Retinal pigment epithelial cell (primary cell): ENCODE measurements around the gene AP3B2.

ENCODE experiments used
- DNase-seq: peaks from one replicate; pipeline ENCODE4 v3.0.0-alpha.2; 2010; ENCODE audit warnings: low read depth
- H3K4me3 ChIP-seq: 2 replicates; pipeline ENCODE4 v1.5.1; 2011; ENCODE audit warnings: mild to moderate bottlenecking, low read length, control low read depth, moderate library complexity
- CTCF ChIP-seq: conservative IDR thresholded peaks from 2 replicates; pipeline ENCODE4 v1.5.1; 2011; ENCODE audit warnings: low read depth, low read length, control low read depth, inconsistent platforms

Gene AP3B2, protein sequence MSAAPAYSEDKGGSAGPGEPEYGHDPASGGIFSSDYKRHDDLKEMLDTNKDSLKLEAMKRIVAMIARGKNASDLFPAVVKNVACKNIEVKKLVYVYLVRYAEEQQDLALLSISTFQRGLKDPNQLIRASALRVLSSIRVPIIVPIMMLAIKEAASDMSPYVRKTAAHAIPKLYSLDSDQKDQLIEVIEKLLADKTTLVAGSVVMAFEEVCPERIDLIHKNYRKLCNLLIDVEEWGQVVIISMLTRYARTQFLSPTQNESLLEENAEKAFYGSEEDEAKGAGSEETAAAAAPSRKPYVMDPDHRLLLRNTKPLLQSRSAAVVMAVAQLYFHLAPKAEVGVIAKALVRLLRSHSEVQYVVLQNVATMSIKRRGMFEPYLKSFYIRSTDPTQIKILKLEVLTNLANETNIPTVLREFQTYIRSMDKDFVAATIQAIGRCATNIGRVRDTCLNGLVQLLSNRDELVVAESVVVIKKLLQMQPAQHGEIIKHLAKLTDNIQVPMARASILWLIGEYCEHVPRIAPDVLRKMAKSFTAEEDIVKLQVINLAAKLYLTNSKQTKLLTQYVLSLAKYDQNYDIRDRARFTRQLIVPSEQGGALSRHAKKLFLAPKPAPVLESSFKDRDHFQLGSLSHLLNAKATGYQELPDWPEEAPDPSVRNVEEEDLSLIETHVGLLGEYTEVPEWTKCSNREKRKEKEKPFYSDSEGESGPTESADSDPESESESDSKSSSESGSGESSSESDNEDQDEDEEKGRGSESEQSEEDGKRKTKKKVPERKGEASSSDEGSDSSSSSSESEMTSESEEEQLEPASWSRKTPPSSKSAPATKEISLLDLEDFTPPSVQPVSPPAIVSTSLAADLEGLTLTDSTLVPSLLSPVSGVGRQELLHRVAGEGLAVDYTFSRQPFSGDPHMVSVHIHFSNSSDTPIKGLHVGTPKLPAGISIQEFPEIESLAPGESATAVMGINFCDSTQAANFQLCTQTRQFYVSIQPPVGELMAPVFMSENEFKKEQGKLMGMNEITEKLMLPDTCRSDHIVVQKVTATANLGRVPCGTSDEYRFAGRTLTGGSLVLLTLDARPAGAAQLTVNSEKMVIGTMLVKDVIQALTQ

GRCh38 chr15:82709421-82710207, at the start of gene AP3B2:
TSS of gene AP3B2 (minus strand) at chr15:82709875. CDS start at chr15:82709706, 169 bp downstream.
- peak within 1 kb of the TSS; percentile 67 for H3K4me3 ChIP-seq
- no peak for TF ChIP-seq CTCF
- DNase-seq: peak; percentile 6

DNA sequence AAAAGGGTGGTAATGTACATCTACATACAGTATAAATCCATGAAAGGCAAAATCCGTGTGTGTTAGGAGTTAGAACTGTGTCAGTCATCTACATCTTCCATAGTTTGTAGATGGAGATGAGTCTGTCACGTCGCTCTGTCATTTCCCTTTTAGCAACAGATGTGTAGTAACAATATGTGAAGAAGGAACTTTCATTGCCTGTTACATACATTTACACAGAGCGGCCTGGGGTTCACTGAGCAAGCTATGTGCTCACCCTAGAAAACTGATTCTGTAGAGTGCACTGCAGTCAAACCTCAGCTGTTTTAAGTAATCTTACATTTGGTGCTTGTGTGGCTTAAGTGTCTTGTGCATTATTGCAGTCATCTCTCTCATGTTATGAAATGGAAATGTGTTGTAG, 41.6 kb upstream of the AP3B2 start:
- no peak for TF ChIP-seq CTCF
- H3K4me3 ChIP-seq: peak overlapping the region; percentile 98
- no peak for DNase-seq

GRCh38 chr15:82750831-82751180, 41.1 kb upstream of the AP3B2 start:
- peak; percentile 11 for DNase-seq
- peak; percentile 28 for TF ChIP-seq CTCF
- peak overlapping the region; percentile 98 for H3K4me3 ChIP-seq

DNA sequence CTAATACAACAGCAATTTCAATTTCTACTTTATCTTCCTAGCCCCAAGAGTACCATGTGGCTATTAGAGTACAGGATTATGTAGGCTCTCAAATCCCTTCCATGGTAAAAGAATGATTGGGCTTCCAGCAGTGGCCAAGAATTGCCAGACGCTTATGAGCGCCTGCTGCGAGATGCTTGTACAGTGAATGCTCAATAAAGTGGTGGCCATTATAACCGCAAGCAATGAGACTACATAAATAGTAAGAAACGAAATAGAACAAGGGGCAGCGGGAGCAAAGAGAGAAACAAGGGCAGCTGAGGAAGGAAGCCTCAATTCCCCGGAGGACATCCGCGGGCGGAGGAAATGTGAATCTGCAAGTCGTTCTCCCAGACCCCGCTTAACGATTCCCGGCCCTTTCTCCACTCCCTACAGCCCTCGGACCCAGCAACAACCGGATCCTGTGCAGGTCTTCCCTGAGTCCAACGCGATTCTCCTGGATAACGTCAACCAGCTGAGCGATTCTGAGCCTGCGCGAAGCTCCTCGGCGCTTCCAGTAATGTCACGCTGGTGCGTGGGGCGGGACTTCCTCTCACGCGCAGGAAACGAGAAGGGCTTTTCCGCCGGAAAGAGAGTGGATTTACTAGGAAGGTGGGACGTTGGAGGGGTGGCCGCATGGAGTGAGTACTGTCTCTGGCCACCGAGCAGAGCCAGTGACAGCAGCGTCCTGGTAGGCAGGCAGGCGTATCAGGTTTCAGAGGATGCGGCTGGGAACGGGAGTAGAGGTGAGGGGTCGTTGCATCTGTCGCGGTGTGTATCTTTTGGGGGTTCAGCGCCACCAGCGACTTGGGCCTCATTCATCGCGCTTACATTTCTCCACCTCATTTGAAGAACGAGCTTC, 40.5 kb upstream of the AP3B2 start:
- peak; percentile 85 for DNase-seq
- peak overlapping the region; percentile 98 for H3K4me3 ChIP-seq
- no peak for TF ChIP-seq CTCF

GRCh38 chr15:82748315-82748714, 38.6 kb upstream of the AP3B2 start:
- H3K4me3 ChIP-seq: no peak overlapping the region
- no peak for DNase-seq
- TF ChIP-seq CTCF: no peak

GRCh38 chr15:82743810-82744209, 34.1 kb upstream of the AP3B2 start:
- no peak for DNase-seq
- TF ChIP-seq CTCF: no peak
- no peak overlapping the region for H3K4me3 ChIP-seq
